GM12891 (cell line): ENCODE data around the gene MYL6.

Experiments used
- PAX5 ChIP-seq: IDR thresholded peaks from 2 replicates; pipeline ENCODE4 v1.6.1; 2011; ENCODE audit warnings: low read length, moderate library complexity, mild to moderate bottlenecking; ENCODE audit not compliant: insufficient read depth, severe bottlenecking
- POLR2A ChIP-seq: IDR thresholded peaks from 2 replicates; pipeline ENCODE4 v1.6.1; 2011; ENCODE audit warnings: low read depth, low read length, control low read depth
- POLR2AphosphoS5 ChIP-seq: IDR thresholded peaks from 2 replicates; pipeline ENCODE4 v1.6.1; 2011; ENCODE audit warnings: low read depth, low read length, control low read depth
- POU2F2 ChIP-seq: IDR thresholded peaks from 2 replicates; pipeline ENCODE4 v1.6.1; 2011; ENCODE audit warnings: low read depth, mild to moderate bottlenecking, control low read depth, low read length, moderate library complexity
- SPI1 ChIP-seq: IDR thresholded peaks from 2 replicates; pipeline ENCODE4 v1.6.1; 2011; ENCODE audit warnings: low read depth, low read length, control low read depth
- TAF1 ChIP-seq: IDR thresholded peaks from 2 replicates; pipeline ENCODE4 v1.6.1; 2011; ENCODE audit warnings: low read depth, low read length, control low read depth

DNA sequence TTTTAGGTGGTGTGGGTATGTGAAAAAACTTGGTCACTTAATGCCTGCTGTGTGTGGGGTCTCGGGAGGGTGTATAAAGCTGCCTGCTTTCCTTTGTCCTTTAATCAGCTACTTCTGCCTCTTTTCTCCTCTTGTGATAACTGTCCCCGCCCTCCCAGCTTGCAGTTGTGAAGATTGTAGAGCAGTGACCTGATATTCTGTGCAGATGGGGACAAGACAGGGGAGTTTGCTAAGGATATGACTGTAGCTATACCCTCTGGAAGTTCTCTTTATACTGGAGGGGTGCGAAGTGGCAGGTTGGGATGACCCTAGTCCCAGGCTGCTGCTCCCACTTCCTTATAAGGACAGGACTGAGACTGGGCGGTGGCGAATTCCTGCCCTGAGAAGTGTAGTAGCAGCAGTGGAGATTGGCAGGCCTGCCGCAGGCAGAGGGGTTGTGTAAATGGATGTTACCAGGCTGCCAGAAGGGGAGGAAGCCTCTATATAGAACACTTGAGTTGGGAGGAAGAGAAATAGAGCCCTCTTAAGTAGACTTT lies 835 bp downstream of the MYL6 start:
- TF ChIP-seq TAF1 (no peak), POLR2AphosphoS5 (no peak; the same call in none of the 2 replicates), POLR2A (0 out of 2 replicates have a peak, but pooled peaks have one; percentile 16), POU2F2 (no peak), SPI1 (peak; percentile 26; the same call in 1 of the 2 replicates), PAX5 (no peak)
